ENCODE measurements around the gene CERS1.

The CERS1 gene

DNA sequence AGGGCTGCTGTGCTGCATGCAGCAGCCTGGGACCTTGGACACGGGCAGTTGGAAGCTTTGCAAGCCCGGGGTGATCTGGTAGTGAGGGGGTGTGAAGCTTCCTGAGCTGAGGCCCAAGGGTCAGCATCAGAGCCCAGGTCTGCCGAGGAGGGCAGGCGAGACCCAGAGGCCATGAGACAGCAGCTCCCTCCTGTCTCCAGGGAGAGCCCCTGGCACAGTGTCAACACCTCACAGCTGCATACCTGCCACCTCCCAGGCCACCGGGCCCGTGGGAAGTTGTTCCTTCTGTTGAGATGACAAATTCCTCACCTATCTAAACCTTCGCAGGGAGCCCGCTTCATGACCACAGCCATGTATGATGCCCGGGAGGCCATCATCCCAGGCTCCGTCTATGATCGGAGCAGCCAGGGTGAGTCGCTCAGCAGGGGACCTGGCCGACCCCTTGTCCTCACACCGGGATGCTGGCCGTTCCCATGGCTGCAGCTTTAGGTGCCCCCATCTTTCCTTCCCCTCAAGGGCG is 32.1 kb downstream of the CERS1 start:
- H3K27me3 ChIP-seq (ENCODE audit: insufficient read depth, low read length, poor library complexity): no peaks in the 10 kb centered on the region
- no peak for TF ChIP-seq EZH2 (IDR thresholded peaks at IDR 0.05; ENCODE audit: borderline replicate concordance, low read depth, low read length, severe bottlenecking)
- TF ChIP-seq, protein P1, sequence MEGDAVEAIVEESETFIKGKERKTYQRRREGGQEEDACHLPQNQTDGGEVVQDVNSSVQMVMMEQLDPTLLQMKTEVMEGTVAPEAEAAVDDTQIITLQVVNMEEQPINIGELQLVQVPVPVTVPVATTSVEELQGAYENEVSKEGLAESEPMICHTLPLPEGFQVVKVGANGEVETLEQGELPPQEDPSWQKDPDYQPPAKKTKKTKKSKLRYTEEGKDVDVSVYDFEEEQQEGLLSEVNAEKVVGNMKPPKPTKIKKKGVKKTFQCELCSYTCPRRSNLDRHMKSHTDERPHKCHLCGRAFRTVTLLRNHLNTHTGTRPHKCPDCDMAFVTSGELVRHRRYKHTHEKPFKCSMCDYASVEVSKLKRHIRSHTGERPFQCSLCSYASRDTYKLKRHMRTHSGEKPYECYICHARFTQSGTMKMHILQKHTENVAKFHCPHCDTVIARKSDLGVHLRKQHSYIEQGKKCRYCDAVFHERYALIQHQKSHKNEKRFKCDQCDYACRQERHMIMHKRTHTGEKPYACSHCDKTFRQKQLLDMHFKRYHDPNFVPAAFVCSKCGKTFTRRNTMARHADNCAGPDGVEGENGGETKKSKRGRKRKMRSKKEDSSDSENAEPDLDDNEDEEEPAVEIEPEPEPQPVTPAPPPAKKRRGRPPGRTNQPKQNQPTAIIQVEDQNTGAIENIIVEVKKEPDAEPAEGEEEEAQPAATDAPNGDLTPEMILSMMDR (IDR thresholded peaks at IDR 0.05; ENCODE audit: borderline replicate concordance, extremely low read depth, low read length, poor library complexity, severe bottlenecking): no peak
- no peak overlapping the region for H3K4me3 ChIP-seq (ENCODE audit: low read depth in 1 of 2, low read length in 2 of 2)
- no peaks in the 10 kb centered on the region for H3K9me3 ChIP-seq (ENCODE audit: insufficient read depth, low read length, severe bottlenecking)
- ATAC-seq (ENCODE audit: insufficient read depth, low read depth) (no peak), DNase-seq (no peak)
- peaks cover 2% of the 10 kb centered on the region; the same call in 1 of the 2 replicates for H3K79me2 ChIP-seq (ENCODE audit: insufficient read depth, low read length)
- H3K27ac ChIP-seq (ENCODE audit: low read length): no peak overlapping the region
- H4K20me1 ChIP-seq (ENCODE audit: insufficient read depth, low read length): peaks cover 77% of the 10 kb centered on the region
- no peak overlapping the region for H2AFZ ChIP-seq (ENCODE audit: low read depth, low read length)
- no peak overlapping the region for H3K9ac ChIP-seq (ENCODE audit: low read depth, low read length)
- no peak overlapping the region for H3K4me2 ChIP-seq (ENCODE audit: insufficient read depth, low read length)
- no peaks in the 10 kb centered on the region for H3K4me1 ChIP-seq (ENCODE audit: insufficient read depth, low read length)
- peaks cover 96% of the 10 kb centered on the region for H3K36me3 ChIP-seq (ENCODE audit: insufficient read depth, low read length)

DNA sequence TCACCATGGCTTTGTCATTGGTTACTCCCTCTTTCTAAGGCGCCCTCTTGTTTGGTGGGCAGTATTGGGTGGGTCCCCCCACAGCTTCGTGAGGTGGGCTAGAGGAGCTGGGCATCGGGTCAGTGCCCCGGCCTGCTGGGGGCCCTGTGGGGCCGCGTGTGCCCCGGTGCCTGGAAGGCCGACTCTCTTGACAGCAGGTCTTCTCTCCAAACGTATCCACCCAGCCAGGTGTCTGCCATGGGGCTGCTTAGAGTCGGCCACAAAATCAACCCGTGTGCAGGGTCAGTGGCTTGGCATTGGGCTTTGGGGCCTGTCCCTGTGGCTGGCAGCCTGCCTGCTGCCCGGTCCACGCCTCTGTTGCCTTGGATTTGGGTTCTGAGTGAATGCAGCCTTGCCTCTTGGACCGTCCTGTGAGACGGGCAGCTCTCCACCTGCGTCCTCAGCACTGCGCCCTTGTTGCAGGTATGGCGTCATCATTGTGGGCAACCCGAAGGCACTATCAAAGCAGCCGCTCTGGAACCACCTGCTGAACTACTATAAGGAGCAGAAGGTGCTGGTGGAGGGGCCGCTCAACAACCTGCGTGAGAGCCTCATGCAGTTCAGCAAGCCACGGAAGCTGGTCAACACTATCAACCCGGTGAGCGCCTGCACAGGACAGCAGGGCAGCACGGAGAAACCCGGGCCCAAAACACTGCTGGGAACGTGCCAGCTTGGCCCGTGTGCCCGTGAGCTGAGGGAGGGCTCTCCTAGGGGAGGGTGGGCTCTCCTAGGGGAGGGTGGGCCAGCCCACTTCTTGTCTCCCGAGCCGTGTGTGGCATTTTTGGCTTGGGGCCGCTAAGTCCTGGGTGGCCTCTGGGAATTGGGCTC is 32.7 kb downstream of the CERS1 start:
- Histone ChIP-seq H3K4me2 (ENCODE audit: insufficient read depth, low read length) (no peak overlapping the region), H3K36me3 (ENCODE audit: insufficient read depth, low read length) (peaks cover 100% of the 10 kb centered on the region), H3K27me3 (ENCODE audit: insufficient read depth, low read length, poor library complexity) (no peaks in the 10 kb centered on the region), H2AFZ (ENCODE audit: low read depth, low read length) (no peak overlapping the region), H4K20me1 (ENCODE audit: insufficient read depth, low read length) (peaks cover 83% of the 10 kb centered on the region), H3K4me1 (ENCODE audit: insufficient read depth, low read length) (no peaks in the 10 kb centered on the region), H3K9me3 (ENCODE audit: insufficient read depth, low read length, severe bottlenecking) (no peaks in the 10 kb centered on the region), H3K9ac (ENCODE audit: low read depth, low read length) (no peak overlapping the region), H3K27ac (ENCODE audit: low read length) (no peak overlapping the region), H3K4me3 (ENCODE audit: low read depth in 1 of 2, low read length in 2 of 2) (no peak overlapping the region), H3K79me2 (ENCODE audit: insufficient read depth, low read length) (peaks cover 5% of the 10 kb centered on the region; the same call in 1 of the 2 replicates)
- ATAC-seq (ENCODE audit: insufficient read depth, low read depth) (no peak), DNase-seq (no peak)
- no peak for TF ChIP-seq EZH2 (IDR thresholded peaks at IDR 0.05; ENCODE audit: borderline replicate concordance, low read depth, low read length, severe bottlenecking)
- TF ChIP-seq, protein P1 (IDR thresholded peaks at IDR 0.05; ENCODE audit: borderline replicate concordance, extremely low read depth, low read length, poor library complexity, severe bottlenecking): no peak

DNA sequence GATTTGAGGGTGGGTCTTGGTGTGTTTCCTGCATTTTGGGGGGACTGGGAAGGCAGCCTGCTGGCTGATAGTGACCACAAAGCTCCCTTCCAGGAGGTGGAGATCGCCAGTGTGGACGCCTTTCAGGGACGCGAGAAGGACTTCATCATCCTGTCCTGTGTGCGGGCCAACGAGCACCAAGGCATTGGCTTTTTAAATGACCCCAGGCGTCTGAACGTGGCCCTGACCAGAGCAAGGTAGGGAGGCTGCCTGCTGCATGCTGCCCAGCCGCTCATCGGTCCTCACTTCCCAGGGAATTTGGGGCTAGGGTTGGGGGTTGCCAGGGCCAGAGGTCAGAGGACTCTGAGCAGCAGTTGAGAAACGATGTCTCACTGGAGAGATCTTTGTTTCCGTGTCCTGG is 34.0 kb downstream of the CERS1 start:
- DNase-seq: no peak
- peaks cover 85% of the 10 kb centered on the region for H4K20me1 ChIP-seq (ENCODE audit: insufficient read depth, low read length)

More for the DNA sequence above, 34.0 kb downstream of the CERS1 start:
- peaks cover 9% of the 10 kb centered on the region; the same call in 1 of the 2 replicates for H3K79me2 ChIP-seq (ENCODE audit: insufficient read depth, low read length)
- no peak for TF ChIP-seq EZH2 (IDR thresholded peaks at IDR 0.05; ENCODE audit: borderline replicate concordance, low read depth, low read length, severe bottlenecking)
- TF ChIP-seq, protein P1 (IDR thresholded peaks at IDR 0.05; ENCODE audit: borderline replicate concordance, extremely low read depth, low read length, poor library complexity, severe bottlenecking): no peak
- no peak overlapping the region for H3K4me3 ChIP-seq (ENCODE audit: low read depth in 1 of 2, low read length in 2 of 2)
- H3K27ac ChIP-seq (ENCODE audit: low read length): no peak overlapping the region
- H3K4me2 ChIP-seq (ENCODE audit: insufficient read depth, low read length): no peak overlapping the region
- no peak overlapping the region for H2AFZ ChIP-seq (ENCODE audit: low read depth, low read length)
- no peaks in the 10 kb centered on the region for H3K9me3 ChIP-seq (ENCODE audit: insufficient read depth, low read length, severe bottlenecking)
- no peak overlapping the region for H3K9ac ChIP-seq (ENCODE audit: low read depth, low read length)
- no peaks in the 10 kb centered on the region for H3K27me3 ChIP-seq (ENCODE audit: insufficient read depth, low read length, poor library complexity)
- H3K4me1 ChIP-seq (ENCODE audit: insufficient read depth, low read length): no peaks in the 10 kb centered on the region
- ATAC-seq (ENCODE audit: insufficient read depth, low read depth): no peak
- peaks cover 100% of the 10 kb centered on the region for H3K36me3 ChIP-seq (ENCODE audit: insufficient read depth, low read length)

All from DND-41 (cell line).